ENCODE results near the gene CDK6.

CDK6 gene

GRCh38 chr7:92843781-92844180 is 7.4 kb upstream of the CDK6 start:
- no peak for DNase-seq

DNA sequence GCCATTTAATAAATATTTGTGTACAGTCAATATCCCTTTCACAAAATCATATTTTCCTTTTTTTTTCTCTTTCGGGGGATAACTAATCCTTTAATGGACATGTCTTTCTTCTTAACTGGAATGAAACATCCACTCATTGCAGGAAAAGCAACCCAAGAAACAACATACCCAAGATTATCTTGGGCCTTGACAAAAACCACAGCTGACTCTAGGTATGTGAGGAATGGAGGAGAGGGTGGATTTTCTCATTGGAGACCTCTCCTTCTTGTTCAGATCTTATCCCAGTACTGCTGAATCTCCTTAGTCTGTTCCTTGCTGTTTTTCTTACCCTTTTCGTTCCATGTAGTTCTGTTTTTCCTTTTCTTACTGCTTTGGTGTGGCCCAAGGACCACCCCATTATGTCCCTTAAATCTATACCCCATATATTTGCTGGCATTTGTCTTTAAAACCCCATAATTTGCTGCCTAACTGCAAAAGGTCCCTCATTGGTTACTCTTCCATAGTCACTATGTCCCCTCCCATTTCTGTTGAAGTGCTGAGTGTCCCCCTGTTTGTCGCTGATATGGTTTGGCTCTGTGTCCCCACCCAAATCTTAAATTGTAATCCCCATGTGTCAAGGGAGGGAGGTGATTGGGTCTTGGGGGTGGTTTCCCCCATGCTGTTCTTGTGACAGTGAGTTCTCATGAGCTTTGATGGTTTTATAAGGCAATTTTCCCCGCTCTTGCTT is 6.8 kb upstream of the CDK6 start:
- DNase-seq, result no peak

- no peak for DNase-seq
Measured at GRCh38 chr7:92841192-92841591, 4.8 kb upstream of the CDK6 start.

- no peak for DNase-seq
Measured at GRCh38 chr7:92840316-92840715, 3.9 kb upstream of the CDK6 start.

DNA sequence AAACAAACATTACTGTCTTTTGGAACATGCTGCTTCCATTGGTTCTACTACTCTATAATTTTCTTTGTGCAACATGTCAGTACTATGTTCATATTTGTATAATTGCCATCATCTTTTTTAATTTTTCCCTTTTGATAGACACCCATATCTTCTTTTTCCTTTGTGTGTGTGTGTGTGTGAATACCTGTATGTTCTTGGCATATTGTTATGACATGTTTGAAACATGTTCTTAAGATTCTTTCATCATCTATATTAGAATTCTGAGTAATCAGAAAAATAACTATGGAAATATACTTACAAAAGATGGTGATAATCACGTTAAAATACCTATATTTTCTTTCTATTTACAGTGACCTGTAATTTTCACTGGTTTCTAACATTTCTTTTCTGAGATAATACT is 3.5 kb upstream of the CDK6 start:
- DNase-seq, result no peak

DNA sequence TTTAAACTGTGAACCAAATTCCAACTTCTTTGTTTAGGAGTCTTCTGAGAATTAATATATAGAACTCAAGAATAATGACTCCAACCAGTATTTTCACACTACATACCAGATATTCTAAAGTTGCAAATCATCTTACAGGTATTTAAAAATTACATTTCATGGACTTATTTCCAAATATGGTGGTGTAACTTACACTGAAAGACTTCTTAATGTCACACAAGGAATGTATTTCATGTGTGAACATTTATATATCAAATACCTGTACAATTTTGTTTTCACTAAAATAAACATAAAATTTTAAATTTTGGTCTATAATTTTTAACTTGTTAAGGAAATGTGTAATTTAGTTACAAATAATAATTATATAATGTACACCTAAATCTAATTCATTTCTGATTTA is 2.6 kb upstream of the CDK6 start:
- no peak for DNase-seq

GRCh38 chr7:92837000-92837749 is 802 bp upstream of the CDK6 start:
- DNase-seq, result peak; percentile 4

- DNase-seq, result no peak
Measured at GRCh38 chr7:92835851-92836488, 403 bp downstream of the CDK6 start.

GRCh38 chr7:92835261-92835850 is 1.0 kb downstream of the CDK6 start:
- peak; percentile 18 for DNase-seq

GRCh38 chr7:92834507-92835260 is 1.7 kb downstream of the CDK6 start:
- DNase-seq, result peak; percentile 9

DNA sequence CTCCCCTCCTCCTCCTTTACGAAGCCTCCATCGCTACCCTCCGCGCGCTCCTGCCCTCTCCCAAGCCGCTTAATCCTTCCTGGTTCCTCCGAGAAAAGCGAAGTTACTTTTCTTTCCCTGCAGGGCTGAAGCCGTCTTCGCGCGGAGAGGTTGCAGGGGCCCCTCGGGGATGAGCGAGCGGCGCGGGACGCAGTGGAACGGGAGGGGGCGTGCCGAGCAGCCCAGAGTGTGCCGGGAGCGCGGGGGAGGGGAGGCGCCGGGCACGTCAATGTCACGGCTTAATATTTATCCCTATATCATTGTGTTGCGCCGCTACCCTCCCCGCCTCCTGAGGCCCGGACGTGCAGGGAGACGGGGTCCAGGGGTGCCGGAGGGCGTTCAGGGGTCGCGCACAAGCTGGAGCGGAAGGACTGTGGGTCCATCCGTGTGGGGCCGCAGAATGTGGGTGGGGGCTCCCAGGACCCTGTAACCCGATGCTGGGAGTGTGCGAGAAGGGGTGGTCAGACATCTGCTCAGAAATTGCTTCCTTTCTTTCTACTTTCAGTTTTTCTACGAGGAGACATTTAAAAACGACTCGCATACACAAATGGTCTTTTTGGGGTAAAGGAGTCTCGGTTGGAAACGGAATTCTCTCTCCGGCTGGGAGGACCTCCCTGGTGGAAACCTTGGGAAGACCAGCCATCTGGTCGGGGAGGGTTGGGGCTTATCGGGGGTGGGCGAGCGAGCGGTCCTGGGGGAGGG is 2.4 kb downstream of the CDK6 start:
- DNase-seq, result peak; percentile 50

GRCh38 chr7:92833024-92833765 is 3.2 kb downstream of the CDK6 start:
- peak; percentile 63 for DNase-seq

DNA sequence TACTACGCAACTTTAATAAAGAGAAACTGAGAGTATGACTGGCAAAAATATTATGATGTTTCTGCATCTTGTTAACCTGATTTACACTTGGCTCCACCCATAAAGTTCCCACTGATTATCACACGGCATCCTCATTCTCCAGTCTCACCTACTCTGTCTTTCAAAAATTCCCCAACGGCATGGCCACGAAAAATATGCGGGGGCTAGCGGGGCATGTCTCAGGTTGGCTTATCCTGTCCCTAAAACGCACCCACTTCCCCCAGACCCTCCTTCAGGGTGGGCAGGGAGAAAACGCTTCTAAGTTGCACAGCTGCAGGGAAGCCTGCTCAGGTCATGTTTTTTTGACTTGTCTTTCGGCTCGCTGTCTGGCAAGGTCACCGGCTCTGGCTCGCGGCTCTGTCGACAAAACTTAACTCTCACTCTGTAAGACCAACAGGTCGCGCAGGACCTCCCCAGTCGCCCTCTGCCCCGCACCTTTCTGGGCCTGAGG is 3.8 kb downstream of the CDK6 start:
- no peak for DNase-seq

GRCh38 chr7:92831716-92832533 is 4.4 kb downstream of the CDK6 start:
- no peak for DNase-seq

DNA sequence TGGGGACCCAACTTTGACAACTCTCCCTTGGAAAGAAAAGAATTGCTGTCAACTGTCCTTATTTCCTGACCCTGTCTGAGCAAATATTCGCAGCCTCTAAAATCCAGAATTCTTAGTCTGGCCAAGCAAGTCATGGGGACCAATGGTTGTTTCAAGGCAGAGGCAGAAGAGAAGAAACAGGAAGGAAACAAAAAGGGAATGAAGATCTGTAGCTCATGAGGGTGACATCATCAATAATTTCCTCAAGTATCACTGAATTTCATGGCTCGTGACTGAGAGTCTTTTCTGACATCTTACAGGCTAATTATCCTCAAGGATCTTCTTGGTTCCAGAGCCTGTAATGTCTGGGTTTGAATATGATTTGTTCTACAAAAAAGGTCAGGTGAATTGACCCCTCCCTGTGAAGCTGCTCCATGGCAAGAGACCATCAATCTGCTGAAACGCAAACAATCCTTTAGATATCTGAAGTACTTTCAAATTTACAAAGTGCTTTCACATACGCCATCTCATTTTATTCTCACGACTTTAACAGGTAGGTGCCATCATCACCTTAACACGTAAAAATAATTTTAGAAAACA is 5.8 kb downstream of the CDK6 start:
- DNase-seq, result no peak

DNA sequence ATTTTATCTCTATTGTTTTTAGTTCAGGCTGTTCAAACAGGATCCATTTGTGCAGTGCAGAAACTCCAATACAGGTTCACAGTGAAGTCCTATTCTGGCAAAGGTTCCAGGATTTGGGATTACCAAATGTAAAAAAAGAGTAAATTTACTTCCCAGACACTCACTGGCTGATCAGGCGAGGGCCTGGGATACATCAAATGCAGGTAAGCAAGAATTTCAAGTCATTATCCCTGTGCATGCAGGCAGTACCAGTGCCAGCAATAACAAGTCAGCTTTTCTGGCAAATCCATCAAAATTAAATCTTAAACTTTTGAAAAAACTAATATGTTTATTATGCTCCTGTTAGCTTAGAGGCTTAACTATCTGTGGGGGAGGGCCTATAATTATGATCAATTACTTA is 6.3 kb downstream of the CDK6 start:
- no peak for DNase-seq

GRCh38 chr7:92827464-92828120 is 8.8 kb downstream of the CDK6 start:
- no peak for DNase-seq

GRCh38 chr7:92826258-92826938 is 10.0 kb downstream of the CDK6 start:
- DNase-seq, result no peak

Measured in activated gamma-delta T cell (primary cell).